Measurements from ENCODE around the gene INKA1.
"Not testable (repeated sequence)": the region's sequence is repeated elsewhere in the genome, so short reads cannot be mapped to it uniquely, and the experiment has no call there.

INKA1 gene

GRCh38 chr3:49779358-49780079 is 23.5 kb upstream of the INKA1 start:
- DNase-seq (ENCODE audit: low read depth): no peak
- H3K4me3 ChIP-seq (ENCODE audit: control insufficient read depth, low read depth, low read length): no peak overlapping the region
- TF ChIP-seq CTCF (IDR thresholded peaks at IDR 0.05; ENCODE audit: control insufficient read depth, insufficient read depth, low read depth, low read length, missing control alignments): no peak

DNA sequence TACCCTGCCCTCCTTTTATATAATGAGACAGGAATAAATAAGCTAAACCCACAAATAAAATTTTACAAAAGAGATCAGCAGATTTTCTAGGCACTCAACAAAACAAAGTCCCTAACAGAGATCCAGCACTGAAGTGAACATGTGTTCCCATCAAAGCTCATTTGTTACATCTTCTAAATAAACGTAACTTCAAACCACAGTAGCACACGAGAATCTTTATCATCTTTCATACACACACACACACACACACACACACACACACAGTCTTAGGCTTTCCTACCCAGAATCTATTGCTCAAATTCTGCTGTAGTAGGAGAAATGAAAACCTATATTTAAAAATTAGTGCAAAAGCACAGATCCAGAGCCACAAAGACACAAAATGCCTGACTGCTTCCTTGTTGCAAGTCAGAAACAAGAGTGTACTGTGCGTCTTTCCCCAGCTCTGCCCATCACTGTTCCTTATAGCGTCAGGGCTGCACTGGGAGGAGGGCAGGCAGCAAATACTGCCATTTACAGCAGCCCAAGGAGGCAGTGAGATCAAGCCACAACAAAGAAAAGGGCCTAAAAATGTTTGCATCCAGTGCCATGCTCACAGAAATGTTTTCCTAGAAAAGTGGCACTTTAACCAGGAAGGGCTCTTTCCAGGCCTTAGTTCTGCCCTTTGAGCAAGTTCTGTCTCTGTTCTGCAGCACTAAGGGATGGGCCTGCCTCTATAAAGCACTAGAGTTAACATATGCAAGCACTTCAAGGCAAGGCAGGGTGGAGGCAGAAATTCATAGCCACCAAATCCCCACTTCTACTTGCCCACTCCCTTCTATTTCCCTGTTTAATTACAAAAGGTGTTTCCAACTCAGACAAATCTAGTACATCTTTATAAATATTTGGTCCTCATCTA is 22.7 kb upstream of the INKA1 start:
- no peak overlapping the region for H3K4me3 ChIP-seq (ENCODE audit: control insufficient read depth, low read depth, low read length)
- TF ChIP-seq CTCF (IDR thresholded peaks at IDR 0.05; ENCODE audit: control insufficient read depth, insufficient read depth, low read depth, low read length, missing control alignments): no peak
- DNase-seq (ENCODE audit: low read depth): no peak

GRCh38 chr3:49780975-49781365 is 22.1 kb upstream of the INKA1 start:
- not testable (repeated sequence) for DNase-seq (ENCODE audit: low read depth); H3K4me3 ChIP-seq (ENCODE audit: control insufficient read depth, low read depth, low read length)

DNA sequence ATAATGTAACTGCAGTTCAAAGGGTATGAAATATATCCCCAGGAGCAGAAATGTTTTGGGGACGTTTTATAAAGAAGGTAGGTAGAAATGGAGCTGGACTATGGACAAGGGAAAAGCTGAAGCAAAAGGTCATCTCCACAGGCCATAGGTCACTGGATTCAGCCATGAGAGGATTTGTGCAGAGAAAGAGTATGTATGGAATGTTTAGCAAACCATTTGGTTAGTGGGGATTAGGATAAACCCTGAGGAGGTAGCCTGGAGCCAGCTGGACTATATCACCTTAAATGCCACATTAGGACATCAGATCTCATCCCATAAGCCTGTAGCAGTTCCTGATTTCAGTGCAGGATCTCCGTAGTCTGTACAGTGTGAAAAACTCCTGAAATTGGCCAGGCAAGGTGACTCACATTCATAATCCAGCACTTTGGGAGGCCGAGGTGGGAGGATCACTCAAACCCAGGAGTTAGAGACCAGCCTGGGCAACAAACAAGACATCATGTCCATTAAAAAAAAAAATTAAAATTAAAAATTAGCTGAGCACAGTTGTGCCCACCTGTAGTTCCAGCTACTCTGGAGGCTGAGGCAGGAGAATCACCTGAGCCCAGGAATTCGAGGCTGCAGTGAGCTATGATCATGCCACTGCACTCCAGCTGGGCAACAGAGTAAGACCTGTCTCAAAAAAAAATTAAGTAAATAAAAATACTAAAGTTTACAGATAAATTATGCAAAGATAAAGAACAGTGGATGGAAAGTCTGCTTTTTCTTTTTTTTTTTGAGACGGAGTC is 21.5 kb upstream of the INKA1 start:
- H3K4me3 ChIP-seq (ENCODE audit: control insufficient read depth, low read depth, low read length): no peak overlapping the region
- TF ChIP-seq CTCF (IDR thresholded peaks at IDR 0.05; ENCODE audit: control insufficient read depth, insufficient read depth, low read depth, low read length, missing control alignments): no peak
- no peak for DNase-seq (ENCODE audit: low read depth)

DNA sequence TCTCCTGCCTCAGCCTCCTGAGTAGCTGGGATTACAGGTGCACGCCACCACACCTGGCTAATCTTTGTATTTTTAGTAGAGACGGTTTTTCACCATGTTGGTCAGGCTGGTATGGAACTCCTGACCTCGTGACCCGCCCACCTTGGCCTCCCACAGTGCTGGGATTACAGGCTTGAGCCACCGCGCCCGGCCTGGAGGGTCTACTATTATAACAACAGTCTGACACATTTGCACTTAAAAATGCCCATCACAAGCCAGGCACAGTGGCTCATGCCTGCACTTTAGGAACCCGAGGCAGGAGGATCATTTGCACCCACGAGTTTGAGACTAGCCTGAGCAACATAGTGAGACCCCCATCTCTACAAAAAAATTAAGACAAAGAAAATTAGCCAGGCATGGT is 20.8 kb upstream of the INKA1 start:
- not testable (repeated sequence) for DNase-seq (ENCODE audit: low read depth); H3K4me3 ChIP-seq (ENCODE audit: control insufficient read depth, low read depth, low read length)

DNA sequence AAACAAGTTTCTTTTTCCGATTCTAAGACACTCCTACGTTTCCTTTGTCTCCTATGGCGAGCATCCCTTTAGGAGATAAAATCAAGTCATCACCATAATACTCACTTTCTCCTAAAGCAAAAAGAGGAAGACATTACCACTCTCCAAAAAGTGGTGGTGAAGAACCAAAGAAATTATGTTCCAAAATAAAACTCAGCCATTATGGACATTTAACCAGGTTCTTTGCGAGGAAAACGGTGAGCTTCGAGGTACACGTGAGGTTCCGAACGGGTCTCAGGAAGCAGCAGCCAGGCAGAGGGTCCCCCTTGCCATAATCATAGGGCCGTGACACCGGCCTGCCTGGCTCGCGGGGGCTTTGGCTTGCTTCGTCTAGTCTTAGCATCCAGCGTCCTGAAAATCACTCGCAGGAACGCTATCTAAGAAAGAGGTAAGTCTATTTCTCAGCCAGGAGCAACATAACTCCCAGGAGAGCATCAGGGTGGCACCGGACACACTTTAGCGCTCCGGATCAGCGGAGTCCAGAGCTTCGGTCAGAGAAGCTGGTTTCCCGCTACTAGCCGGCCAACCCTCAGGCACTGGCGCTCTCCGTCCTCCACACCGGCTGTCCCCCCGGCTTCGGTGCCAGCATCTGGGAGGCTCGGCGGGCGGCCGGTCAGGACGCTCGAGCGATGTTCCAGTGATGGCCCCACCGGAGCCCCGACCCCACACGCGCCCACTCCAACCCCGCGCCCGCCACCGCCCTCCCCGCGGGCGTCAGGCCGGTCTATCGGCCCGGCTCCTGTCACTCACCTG is 17.3 kb upstream of the INKA1 start:
- DNase-seq (ENCODE audit: low read depth): no peak
- H3K4me3 ChIP-seq (ENCODE audit: control insufficient read depth, low read depth, low read length): peak overlapping the region; percentile 61
- no peak for TF ChIP-seq CTCF (IDR thresholded peaks at IDR 0.05; ENCODE audit: control insufficient read depth, insufficient read depth, low read depth, low read length, missing control alignments)

All from AG09309 (cell line).